Suprapubic skin (tissue), 4 donors: ENCODE data around the gene LINGO1.

ENCODE experiments used
- POLR2A ChIP-seq, 2 donors: fragments of 450-650 bp; IDR thresholded peaks; one replicate each; pipeline ENCODE4 v1.6.1; 2017; ENCODE audit warnings: antibody characterized with exemption in 2 of 2, mild to moderate bottlenecking in 2 of 2, moderate library complexity in 2 of 2
- POLR2AphosphoS5 ChIP-seq, 3 donors: sonication (generic); formaldehyde crosslinking; IDR thresholded peaks; one replicate each; pipeline ENCODE4 v1.6.1; 2017; ENCODE audit warnings: antibody characterized with exemption in 3 of 3
- TF ChIP-seq, protein P1 (sequence below), 2 donors: fragments of 200-600 bp in 1 of 2; fragments of 450-650 bp in 1 of 2; sonication (generic) in 1 of 2; IDR thresholded peaks; one replicate each; pipeline ENCODE4 v1.5.1; 2016 to 2019; ENCODE audit warnings: antibody characterized with exemption in 2 of 2, mild to moderate bottlenecking in 1 of 2, moderate library complexity in 1 of 2

DNA sequence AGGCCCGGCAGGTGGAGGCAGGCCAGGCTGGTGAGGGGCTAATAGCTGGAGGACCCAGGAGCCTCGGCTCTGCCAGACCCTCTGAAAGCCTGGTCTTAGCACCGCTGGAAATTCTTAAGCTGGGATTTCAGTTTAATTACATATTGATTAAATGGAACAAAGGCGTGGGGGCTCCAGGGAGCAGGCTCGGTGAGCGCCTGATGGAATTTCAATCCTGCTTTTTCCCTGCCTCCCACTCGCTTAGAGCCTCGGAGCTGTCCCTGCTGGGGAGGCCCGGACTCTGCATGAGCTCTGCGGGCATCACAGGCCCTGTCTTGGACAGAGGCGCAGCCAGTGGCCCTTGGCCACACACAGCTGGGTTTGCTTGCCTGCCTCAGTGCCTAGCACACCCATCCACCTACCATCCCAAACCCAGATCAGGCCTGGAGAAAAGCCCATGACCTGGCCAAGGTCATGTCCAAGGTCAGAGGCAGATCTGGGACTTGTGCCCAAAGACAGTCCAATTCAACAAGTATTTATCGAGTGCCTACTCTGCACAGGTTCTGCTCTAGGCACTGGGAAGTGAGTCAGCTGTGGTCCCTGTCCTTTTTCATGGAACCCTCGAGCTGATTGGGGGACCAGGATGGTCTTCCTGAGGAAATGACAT lies 40.6 kb downstream of the LINGO1 start:
- TF ChIP-seq, protein P1, sequence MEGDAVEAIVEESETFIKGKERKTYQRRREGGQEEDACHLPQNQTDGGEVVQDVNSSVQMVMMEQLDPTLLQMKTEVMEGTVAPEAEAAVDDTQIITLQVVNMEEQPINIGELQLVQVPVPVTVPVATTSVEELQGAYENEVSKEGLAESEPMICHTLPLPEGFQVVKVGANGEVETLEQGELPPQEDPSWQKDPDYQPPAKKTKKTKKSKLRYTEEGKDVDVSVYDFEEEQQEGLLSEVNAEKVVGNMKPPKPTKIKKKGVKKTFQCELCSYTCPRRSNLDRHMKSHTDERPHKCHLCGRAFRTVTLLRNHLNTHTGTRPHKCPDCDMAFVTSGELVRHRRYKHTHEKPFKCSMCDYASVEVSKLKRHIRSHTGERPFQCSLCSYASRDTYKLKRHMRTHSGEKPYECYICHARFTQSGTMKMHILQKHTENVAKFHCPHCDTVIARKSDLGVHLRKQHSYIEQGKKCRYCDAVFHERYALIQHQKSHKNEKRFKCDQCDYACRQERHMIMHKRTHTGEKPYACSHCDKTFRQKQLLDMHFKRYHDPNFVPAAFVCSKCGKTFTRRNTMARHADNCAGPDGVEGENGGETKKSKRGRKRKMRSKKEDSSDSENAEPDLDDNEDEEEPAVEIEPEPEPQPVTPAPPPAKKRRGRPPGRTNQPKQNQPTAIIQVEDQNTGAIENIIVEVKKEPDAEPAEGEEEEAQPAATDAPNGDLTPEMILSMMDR (IDR thresholded peaks at IDR 0.05), result no peak
- TF ChIP-seq POLR2AphosphoS5 (IDR thresholded peaks at IDR 0.05), result no peak
- no peak for TF ChIP-seq POLR2A (IDR thresholded peaks at IDR 0.05)
